ENCODE data around the gene ABHD14A.

DNA sequence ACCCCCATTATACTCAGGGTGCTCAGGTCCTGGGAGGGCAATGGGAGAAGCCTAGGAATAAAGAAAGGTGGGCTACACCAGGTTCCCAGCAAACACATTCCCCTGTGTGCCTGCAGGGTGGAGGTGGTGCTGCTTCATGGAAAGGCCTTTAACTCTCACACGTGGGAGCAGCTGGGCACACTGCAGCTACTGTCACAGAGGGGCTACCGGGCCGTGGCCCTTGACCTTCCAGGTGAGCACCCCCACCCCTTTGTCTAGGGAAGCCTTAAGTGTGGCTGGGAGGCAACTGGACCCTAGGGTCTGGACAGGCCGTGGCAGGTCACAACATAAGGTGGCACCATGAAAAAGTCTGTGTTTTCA, 3.3 kb downstream of the ABHD14A start:
- TF ChIP-seq, protein P1, sequence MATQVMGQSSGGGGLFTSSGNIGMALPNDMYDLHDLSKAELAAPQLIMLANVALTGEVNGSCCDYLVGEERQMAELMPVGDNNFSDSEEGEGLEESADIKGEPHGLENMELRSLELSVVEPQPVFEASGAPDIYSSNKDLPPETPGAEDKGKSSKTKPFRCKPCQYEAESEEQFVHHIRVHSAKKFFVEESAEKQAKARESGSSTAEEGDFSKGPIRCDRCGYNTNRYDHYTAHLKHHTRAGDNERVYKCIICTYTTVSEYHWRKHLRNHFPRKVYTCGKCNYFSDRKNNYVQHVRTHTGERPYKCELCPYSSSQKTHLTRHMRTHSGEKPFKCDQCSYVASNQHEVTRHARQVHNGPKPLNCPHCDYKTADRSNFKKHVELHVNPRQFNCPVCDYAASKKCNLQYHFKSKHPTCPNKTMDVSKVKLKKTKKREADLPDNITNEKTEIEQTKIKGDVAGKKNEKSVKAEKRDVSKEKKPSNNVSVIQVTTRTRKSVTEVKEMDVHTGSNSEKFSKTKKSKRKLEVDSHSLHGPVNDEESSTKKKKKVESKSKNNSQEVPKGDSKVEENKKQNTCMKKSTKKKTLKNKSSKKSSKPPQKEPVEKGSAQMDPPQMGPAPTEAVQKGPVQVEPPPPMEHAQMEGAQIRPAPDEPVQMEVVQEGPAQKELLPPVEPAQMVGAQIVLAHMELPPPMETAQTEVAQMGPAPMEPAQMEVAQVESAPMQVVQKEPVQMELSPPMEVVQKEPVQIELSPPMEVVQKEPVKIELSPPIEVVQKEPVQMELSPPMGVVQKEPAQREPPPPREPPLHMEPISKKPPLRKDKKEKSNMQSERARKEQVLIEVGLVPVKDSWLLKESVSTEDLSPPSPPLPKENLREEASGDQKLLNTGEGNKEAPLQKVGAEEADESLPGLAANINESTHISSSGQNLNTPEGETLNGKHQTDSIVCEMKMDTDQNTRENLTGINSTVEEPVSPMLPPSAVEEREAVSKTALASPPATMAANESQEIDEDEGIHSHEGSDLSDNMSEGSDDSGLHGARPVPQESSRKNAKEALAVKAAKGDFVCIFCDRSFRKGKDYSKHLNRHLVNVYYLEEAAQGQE (IDR thresholded peaks at IDR 0.05; ENCODE audit: insufficient replicate concordance, low read depth) = no peak
- no peak for TF ChIP-seq POLR2AphosphoS5 (IDR thresholded peaks at IDR 0.05; ENCODE audit: low read depth)
- TF ChIP-seq CTCF (IDR thresholded peaks at IDR 0.05; ENCODE audit: insufficient read depth, low read length) = no peak

Data from HL-60 (cell line).